GM10266 (cell line): ENCODE measurements around the gene OR4B1.

Experiments used
- DNase-seq: peaks from one replicate; pipeline ENCODE4 v3.0.0; 2012; ENCODE audit errors: extremely low spot score
- TF ChIP-seq, protein P1 (sequence below): IDR thresholded peaks from 2 replicates; pipeline ENCODE4 v1.5.1; 2012; ENCODE audit warnings: mild to moderate bottlenecking, low read depth; ENCODE audit not compliant: control insufficient read depth, insufficient read depth; ENCODE audit errors: missing control alignments

OR4B1 gene

DNA sequence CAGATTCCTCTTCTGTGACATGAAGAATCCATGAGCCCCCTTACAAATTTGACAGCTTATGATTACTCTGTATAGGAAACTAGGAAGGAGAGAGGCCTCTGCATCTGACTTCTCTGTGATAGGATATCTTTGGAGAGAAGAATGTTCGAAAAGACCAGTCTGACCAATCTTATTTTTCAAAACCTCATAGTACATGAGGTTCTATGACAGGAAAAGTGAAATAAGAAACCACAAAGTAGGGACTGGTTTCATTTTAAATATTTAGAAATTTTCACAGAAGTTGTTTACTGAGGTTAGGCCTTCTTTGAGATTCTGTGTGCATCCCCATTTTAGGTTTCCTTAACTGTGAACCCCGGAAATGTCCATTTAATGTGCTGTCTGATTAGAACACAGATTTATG lies 45.0 kb downstream of the OR4B1 start:
- TF ChIP-seq, protein P1, sequence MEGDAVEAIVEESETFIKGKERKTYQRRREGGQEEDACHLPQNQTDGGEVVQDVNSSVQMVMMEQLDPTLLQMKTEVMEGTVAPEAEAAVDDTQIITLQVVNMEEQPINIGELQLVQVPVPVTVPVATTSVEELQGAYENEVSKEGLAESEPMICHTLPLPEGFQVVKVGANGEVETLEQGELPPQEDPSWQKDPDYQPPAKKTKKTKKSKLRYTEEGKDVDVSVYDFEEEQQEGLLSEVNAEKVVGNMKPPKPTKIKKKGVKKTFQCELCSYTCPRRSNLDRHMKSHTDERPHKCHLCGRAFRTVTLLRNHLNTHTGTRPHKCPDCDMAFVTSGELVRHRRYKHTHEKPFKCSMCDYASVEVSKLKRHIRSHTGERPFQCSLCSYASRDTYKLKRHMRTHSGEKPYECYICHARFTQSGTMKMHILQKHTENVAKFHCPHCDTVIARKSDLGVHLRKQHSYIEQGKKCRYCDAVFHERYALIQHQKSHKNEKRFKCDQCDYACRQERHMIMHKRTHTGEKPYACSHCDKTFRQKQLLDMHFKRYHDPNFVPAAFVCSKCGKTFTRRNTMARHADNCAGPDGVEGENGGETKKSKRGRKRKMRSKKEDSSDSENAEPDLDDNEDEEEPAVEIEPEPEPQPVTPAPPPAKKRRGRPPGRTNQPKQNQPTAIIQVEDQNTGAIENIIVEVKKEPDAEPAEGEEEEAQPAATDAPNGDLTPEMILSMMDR: no peak

DNA sequence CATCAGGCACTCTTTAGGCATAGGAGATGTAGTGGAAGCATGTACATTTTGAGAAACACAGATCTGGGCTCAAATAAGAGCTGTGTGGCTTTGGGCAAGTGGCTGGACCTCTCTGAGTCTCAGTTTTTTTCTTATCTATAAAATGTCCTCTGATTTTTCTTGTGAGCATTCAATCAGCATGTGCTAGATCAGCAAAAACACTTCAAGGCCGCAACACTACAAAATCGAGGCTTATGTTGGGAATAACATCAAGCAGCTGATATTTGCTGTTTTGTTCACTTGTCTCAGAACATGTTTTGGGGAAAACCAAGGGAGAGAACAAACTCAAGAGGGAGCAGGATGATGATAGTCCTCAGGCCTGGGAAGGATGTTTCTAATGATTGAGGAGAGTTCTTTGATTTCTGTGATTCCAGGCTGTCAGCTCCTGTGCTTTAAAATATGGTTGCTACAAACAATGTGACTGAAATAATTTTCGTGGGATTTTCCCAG lies 46.9 kb downstream of the OR4B1 start, which contains the start of gene OR4X1:
Gene OR4X1 (plus strand): TSS at position 439 of the 489 bp plus-strand sequence. CDS start 0 bp downstream, at position 439.
- no peak for DNase-seq
- TF ChIP-seq, protein P1: no peak

More for the DNA sequence above, 45.0 kb downstream of the OR4B1 start:
- no peak for DNase-seq
